ENCODE results near the gene ZNF717. TPM values are rescaled to one million over a fixed set of nuclear protein-coding genes. Genes with fewer than 3 reads are reported as not detected.

ZNF717 gene
- polyA plus RNA-seq, 1 experiment: 7.0 TPM

DNA sequence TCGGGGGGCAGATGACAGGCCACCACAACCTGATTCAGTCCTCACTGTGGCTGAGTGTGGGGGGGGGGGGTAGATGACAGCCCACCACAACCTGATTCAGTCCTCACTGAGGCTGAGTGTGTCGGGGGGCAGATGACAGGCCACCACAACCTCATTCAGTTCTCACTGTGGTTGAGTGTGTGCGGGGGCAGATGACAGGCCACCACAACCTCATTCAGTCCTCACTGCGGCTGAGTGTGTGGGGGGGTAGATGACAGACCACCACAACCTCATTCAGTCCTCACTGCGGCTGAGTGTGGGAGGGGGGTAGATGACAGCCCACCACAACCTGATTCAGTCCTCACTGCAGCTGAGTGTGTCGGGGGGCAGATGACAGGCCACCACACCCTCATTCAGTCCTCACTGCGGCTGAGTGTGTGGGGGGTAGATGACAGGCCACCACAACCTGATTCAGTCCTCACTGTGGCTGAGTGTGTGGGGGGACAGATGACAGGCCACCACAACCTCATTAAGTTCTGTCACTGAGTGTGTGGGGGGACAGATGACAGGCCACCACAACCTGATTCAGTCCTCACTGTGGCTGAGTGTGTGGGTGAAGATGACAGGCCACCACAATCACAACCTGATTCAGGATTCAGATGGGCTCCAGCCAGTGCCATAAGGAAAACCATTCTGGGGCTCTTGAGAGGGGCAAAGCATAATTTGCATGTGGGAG lies 16.9 kb downstream of the ZNF717 start:
- peaks cover 6% of the 10 kb centered on the region for H3K36me3 ChIP-seq (ENCODE audit: control insufficient read depth, insufficient read depth, low read length)

GRCh38 chr3:75737831-75738493 lies 47.4 kb downstream of the ZNF717 start:
- Histone ChIP-seq H3K27me3 (ENCODE audit: control insufficient read depth, insufficient read depth, low read length) (no peaks in the 10 kb centered on the region), H3K4me3 (ENCODE audit: low read depth, low read length) (no peak overlapping the region), H3K36me3 (ENCODE audit: control insufficient read depth, insufficient read depth, low read length) (peaks cover 4% of the 10 kb centered on the region)
- POLR2A ChIA-PET: no interaction called here
- TF ChIP-seq, protein P1, sequence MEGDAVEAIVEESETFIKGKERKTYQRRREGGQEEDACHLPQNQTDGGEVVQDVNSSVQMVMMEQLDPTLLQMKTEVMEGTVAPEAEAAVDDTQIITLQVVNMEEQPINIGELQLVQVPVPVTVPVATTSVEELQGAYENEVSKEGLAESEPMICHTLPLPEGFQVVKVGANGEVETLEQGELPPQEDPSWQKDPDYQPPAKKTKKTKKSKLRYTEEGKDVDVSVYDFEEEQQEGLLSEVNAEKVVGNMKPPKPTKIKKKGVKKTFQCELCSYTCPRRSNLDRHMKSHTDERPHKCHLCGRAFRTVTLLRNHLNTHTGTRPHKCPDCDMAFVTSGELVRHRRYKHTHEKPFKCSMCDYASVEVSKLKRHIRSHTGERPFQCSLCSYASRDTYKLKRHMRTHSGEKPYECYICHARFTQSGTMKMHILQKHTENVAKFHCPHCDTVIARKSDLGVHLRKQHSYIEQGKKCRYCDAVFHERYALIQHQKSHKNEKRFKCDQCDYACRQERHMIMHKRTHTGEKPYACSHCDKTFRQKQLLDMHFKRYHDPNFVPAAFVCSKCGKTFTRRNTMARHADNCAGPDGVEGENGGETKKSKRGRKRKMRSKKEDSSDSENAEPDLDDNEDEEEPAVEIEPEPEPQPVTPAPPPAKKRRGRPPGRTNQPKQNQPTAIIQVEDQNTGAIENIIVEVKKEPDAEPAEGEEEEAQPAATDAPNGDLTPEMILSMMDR (IDR thresholded peaks at IDR 0.05; ENCODE audit: insufficient read depth, low read depth, low read length): no peak
- CTCF ChIA-PET: no interaction called here
- DNase-seq (ENCODE audit: low read depth): no peak

More for the DNA sequence above, 16.9 kb downstream of the ZNF717 start:
- ChIA-PET CTCF (no interaction called here), POLR2A (no interaction called here)
- H3K4me3 ChIP-seq (ENCODE audit: low read depth, low read length): no peak overlapping the region
- TF ChIP-seq, protein P1 (IDR thresholded peaks at IDR 0.05; ENCODE audit: insufficient read depth, low read depth, low read length): no peak
- no peak for DNase-seq (ENCODE audit: low read depth)
- no peaks in the 10 kb centered on the region for H3K27me3 ChIP-seq (ENCODE audit: control insufficient read depth, insufficient read depth, low read length)

- ChIA-PET POLR2A (no interaction called here), CTCF (no interaction called here)
- TF ChIP-seq, protein P1 (IDR thresholded peaks at IDR 0.05; ENCODE audit: insufficient read depth, low read depth, low read length): no peak
- no peak for DNase-seq (ENCODE audit: low read depth)
- Histone ChIP-seq H3K36me3 (ENCODE audit: control insufficient read depth, insufficient read depth, low read length) (no peaks in the 10 kb centered on the region), H3K27me3 (ENCODE audit: control insufficient read depth, insufficient read depth, low read length) (no peaks in the 10 kb centered on the region), H3K4me3 (ENCODE audit: low read depth, low read length) (no peak overlapping the region)
These were observed 57.4 kb downstream of the ZNF717 start for GRCh38 chr3:75727985-75728384.

DNA sequence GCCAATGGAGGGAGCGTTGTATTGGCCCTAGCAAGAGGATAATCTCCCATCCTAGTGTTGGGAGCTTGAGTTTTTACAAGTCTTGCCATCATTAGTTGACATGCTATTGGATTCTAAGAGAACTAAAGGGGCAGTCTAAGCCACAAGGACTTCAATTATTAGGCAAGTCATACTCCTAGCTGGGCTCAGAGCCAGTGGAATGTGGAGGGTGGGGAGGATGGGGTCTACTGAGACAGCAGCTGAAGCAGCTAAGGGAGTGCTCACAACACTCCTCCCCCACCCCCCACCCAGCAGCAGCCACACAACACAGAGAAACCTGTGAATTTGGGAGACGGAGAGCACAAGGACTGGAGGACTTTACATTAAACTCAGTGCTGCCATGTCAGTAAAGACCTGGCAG lies 93.3 kb downstream of the ZNF717 start:
- CTCF ChIA-PET: no interaction called here
- DNase-seq (ENCODE audit: low read depth): no peak

GRCh38 chr3:75687323-75687722 lies 98.0 kb downstream of the ZNF717 start:
- CTCF ChIA-PET: no interaction called here
- TF ChIP-seq, protein P1 (IDR thresholded peaks at IDR 0.05; ENCODE audit: insufficient read depth, low read depth, low read length): no peak
- no peak for DNase-seq (ENCODE audit: low read depth)
- H3K36me3 ChIP-seq (ENCODE audit: control insufficient read depth, insufficient read depth, low read length): no peaks in the 10 kb centered on the region
- POLR2A ChIA-PET: no interaction called here
- H3K27me3 ChIP-seq (ENCODE audit: control insufficient read depth, insufficient read depth, low read length): no peaks in the 10 kb centered on the region
- no peak overlapping the region for H3K4me3 ChIP-seq (ENCODE audit: low read depth, low read length)

More for the DNA sequence above, 93.3 kb downstream of the ZNF717 start:
- Histone ChIP-seq H3K4me3 (ENCODE audit: low read depth, low read length) (no peak overlapping the region), H3K27me3 (ENCODE audit: control insufficient read depth, insufficient read depth, low read length) (no peaks in the 10 kb centered on the region), H3K36me3 (ENCODE audit: control insufficient read depth, insufficient read depth, low read length) (no peaks in the 10 kb centered on the region)
- POLR2A ChIA-PET: no interaction called here
- TF ChIP-seq, protein P1 (IDR thresholded peaks at IDR 0.05; ENCODE audit: insufficient read depth, low read depth, low read length): no peak

Small RNA genes within 50 kb of the gene (small RNA-seq; reads per million reads assigned to genes)
- gene MIR4273 (ENCODE audit: insufficient read length, low read depth, low replicate concordance): not detected

Other genes with a start within 250 kb of the ZNF717 start
- not detected in 2 replicates for gene FRG2C, start 121.2 kb downstream of the ZNF717 start, polyA plus RNA-seq (2011; rRNA removed)

All from BJ (cell line).